HEK293 (cell line): ENCODE data around the gene RAB3GAP2.

Source experiments
- CTCF ChIA-PET: fragments of 350-600 bp; formaldehyde crosslinking; extraction: SDS; loops from one replicate; lab custom pipeline; 2021; ENCODE audit warnings: antibody characterized with exemption; lab: Yijun Ruan, JAX
- POLR2A ChIA-PET: fragments of 300-600 bp; formaldehyde crosslinking; extraction: SDS; loops from one replicate; lab custom pipeline; 2020; ENCODE audit warnings: antibody characterized with exemption, inconsistent platforms; lab: Yijun Ruan, JAX
- H3K27ac ChIP-seq: fragments of 200-500 bp; sonication (Bioruptor generic); 2 replicates; pipeline ENCODE4 v1.5.1; 2014; ENCODE audit warnings: low read depth, low read length, control low read depth, inconsistent platforms; ENCODE audit errors: extremely low read depth
- H3K36me3 ChIP-seq, 2 experiments: fragments of 200-500 bp in 1 of 2; sonication (Bioruptor generic) in 1 of 2; 1 replicate in 1 of 2; 2 replicates in 1 of 2; pipeline ENCODE4 v1.5.1; 2014 to 2017; ENCODE audit warnings: inconsistent platforms in 2 of 2, low read length in 2 of 2; ENCODE audit not compliant: control insufficient read depth in 2 of 2, insufficient read depth in 1 of 2
- H3K4me1 ChIP-seq: fragments of 200-500 bp; sonication (Bioruptor generic); 2 replicates; pipeline ENCODE4 v1.5.1; 2014; ENCODE audit warnings: mild to moderate bottlenecking, low read length, inconsistent platforms; ENCODE audit not compliant: control insufficient read depth, insufficient read depth
- H3K4me3 ChIP-seq: 2 replicates; pipeline ENCODE4 v1.5.1; 2011; ENCODE audit warnings: low read depth, mild to moderate bottlenecking, control low read depth, low read length, moderate library complexity
- H3K9me3 ChIP-seq: fragments of 200-500 bp; sonication (Bioruptor generic); 2 replicates; pipeline ENCODE4 v1.5.1; 2014; ENCODE audit warnings: low read depth, low read length, inconsistent platforms; ENCODE audit not compliant: control insufficient read depth, insufficient read depth
- FEZF1 ChIP-seq: fragments of 450-650 bp; formaldehyde crosslinking; IDR thresholded peaks from 2 replicates; pipeline ENCODE4 v1.5.1; 2016; ENCODE audit warnings: missing biosample characterization, missing genetic modification characterization
- MEIS1 ChIP-seq: sonication (generic); formaldehyde crosslinking; IDR thresholded peaks from 2 replicates; pipeline ENCODE4 v1.8.1; 2022; ENCODE audit warnings: missing genetic modification reagents, mild to moderate bottlenecking, borderline replicate concordance
- MZF1 ChIP-seq: fragments of 450-650 bp; formaldehyde crosslinking; IDR thresholded peaks from 2 replicates; pipeline ENCODE4 v1.5.1; 2017; ENCODE audit warnings: missing biosample characterization, missing genetic modification characterization, borderline replicate concordance
- REST ChIP-seq: fragments of 450-650 bp; formaldehyde crosslinking; IDR thresholded peaks from 2 replicates; pipeline ENCODE4 v1.5.1; 2016; ENCODE audit warnings: missing biosample characterization, missing genetic modification characterization
- ZBTB26 ChIP-seq: fragments of 450-650 bp; formaldehyde crosslinking; optimal IDR thresholded peaks from 2 replicates; pipeline ENCODE3; 2016; ENCODE audit warnings: missing biosample characterization, mild to moderate bottlenecking, missing genetic modification characterization
- ZNF221 ChIP-seq: fragments of 450-650 bp; formaldehyde crosslinking; IDR thresholded peaks from 2 replicates; pipeline ENCODE4 v1.5.1; 2017; ENCODE audit warnings: missing biosample characterization, missing genetic modification characterization, borderline replicate concordance
- ZNF280C ChIP-seq: fragments of 450-650 bp; formaldehyde crosslinking; IDR thresholded peaks from 2 replicates; pipeline ENCODE4 v1.5.1; 2016; ENCODE audit warnings: missing biosample characterization, missing genetic modification characterization
- ZNF366 ChIP-seq: fragments of 450-650 bp; formaldehyde crosslinking; conservative IDR thresholded peaks from 2 replicates; pipeline ENCODE4 v1.5.1; 2016; ENCODE audit warnings: missing biosample characterization, missing genetic modification characterization
- ZNF404 ChIP-seq: fragments of 450-650 bp; formaldehyde crosslinking; IDR thresholded peaks from 2 replicates; pipeline ENCODE4 v1.5.1; 2017; ENCODE audit warnings: missing biosample characterization, missing genetic modification characterization
- ZNF473 ChIP-seq: fragments of 450-650 bp; formaldehyde crosslinking; IDR thresholded peaks from 2 replicates; pipeline ENCODE4 v1.5.1; 2017; ENCODE audit warnings: missing biosample characterization, missing genetic modification characterization
- ZNF488 ChIP-seq: fragments of 450-650 bp; formaldehyde crosslinking; IDR thresholded peaks from 2 replicates; pipeline ENCODE4 v1.5.1; 2016; ENCODE audit warnings: missing biosample characterization, missing genetic modification characterization
- ZNF529 ChIP-seq: fragments of 450-650 bp; formaldehyde crosslinking; IDR thresholded peaks from 2 replicates; pipeline ENCODE4 v1.5.1; 2017; ENCODE audit warnings: missing genetic modification characterization, missing biosample characterization; ENCODE audit not compliant: insufficient replicate concordance
- ZNF558 ChIP-seq: fragments of 450-650 bp; formaldehyde crosslinking; IDR thresholded peaks from 2 replicates; pipeline ENCODE4 v1.5.1; 2016; ENCODE audit warnings: missing biosample characterization, missing genetic modification characterization
- ZNF596 ChIP-seq: fragments of 450-650 bp; IDR thresholded peaks from 2 replicates; pipeline ENCODE4 v1.5.0; 2018; ENCODE audit warnings: missing biosample characterization, mild to moderate bottlenecking, missing genetic modification characterization, moderate library complexity
- ZNF621 ChIP-seq: fragments of 450-650 bp; formaldehyde crosslinking; IDR thresholded peaks from 2 replicates; pipeline ENCODE4 v1.5.1; 2017; ENCODE audit warnings: missing biosample characterization, missing genetic modification characterization
- ZNF654 ChIP-seq: fragments of 450-650 bp; formaldehyde crosslinking; IDR thresholded peaks from 2 replicates; pipeline ENCODE4 v1.5.1; 2016; ENCODE audit warnings: low read depth, missing biosample characterization, missing genetic modification characterization
- ZNF747 ChIP-seq: fragments of 450-650 bp; formaldehyde crosslinking; IDR thresholded peaks from 2 replicates; pipeline ENCODE4 v1.5.1; 2016; ENCODE audit warnings: missing biosample characterization, missing genetic modification characterization
- ZNF776 ChIP-seq: fragments of 450-650 bp; formaldehyde crosslinking; IDR thresholded peaks from 2 replicates; pipeline ENCODE4 v1.5.0; 2017; ENCODE audit warnings: missing biosample characterization, missing genetic modification characterization, borderline replicate concordance
- ZSCAN4 ChIP-seq: fragments of 450-650 bp; formaldehyde crosslinking; IDR thresholded peaks from 2 replicates; pipeline ENCODE4 v1.5.1; 2017; ENCODE audit warnings: missing biosample characterization, missing genetic modification characterization

The RAB3GAP2 gene

GRCh38 chr1:220219136-220219442, 53.2 kb downstream of the RAB3GAP2 start:
- no peaks in the 10 kb centered on the region for H3K9me3 ChIP-seq
- H3K36me3 ChIP-seq = no peaks in the 10 kb centered on the region; a peak in 1 of 3 replicates
- TF ChIP-seq ZNF280C = no peak
- no peak for TF ChIP-seq ZNF558 (tag by site-specific recombination)
- no peak for TF ChIP-seq ZNF621
- no peak for TF ChIP-seq FEZF1 (tag by site-specific recombination)
- no peak for TF ChIP-seq ZSCAN4 (tag by site-specific recombination)
- no peak for TF ChIP-seq ZNF473
- TF ChIP-seq ZNF747 = no peak
- TF ChIP-seq ZNF529 (tag by site-specific recombination) = no peak
- no peak for TF ChIP-seq MZF1 (tag by site-specific recombination)
- TF ChIP-seq MEIS1 (CRISPR knock-in tag) = no peak
- TF ChIP-seq ZNF366 (tag by site-specific recombination) = no peak
- no peak for TF ChIP-seq ZBTB26 (tag by site-specific recombination)
- no peak for TF ChIP-seq ZNF654 (tag by site-specific recombination)
- no peak for TF ChIP-seq ZNF404 (tag by site-specific recombination)
- TF ChIP-seq ZNF776 (tag by site-specific recombination) = no peak
- TF ChIP-seq ZNF596 (tag by site-specific recombination) = no peak
- no peak for TF ChIP-seq REST (tag by site-specific recombination)
- TF ChIP-seq ZNF488 = no peak
- TF ChIP-seq ZNF221 = no peak
- TF ChIP-seq, all 188 proteins: peak for 0
- ChIA-PET POLR2A (interaction anchor here (1.0 kb wide), 1 partner anchor 53 kb away, joined by 5 read pairs; the partner anchor contains the start of gene RAB3GAP2), CTCF (interaction anchor here (0.5 to 3.7 kb wide), 26 partner anchors 8 to 1633 kb away, joined by 3 to 22 read pairs (median 4); partner anchors contain the start of gene RAB3GAP2)
- H3K27ac ChIP-seq = no peak overlapping the region
- H3K4me3 ChIP-seq = no peak overlapping the region
- H3K4me1 ChIP-seq = peaks cover 10% of the 10 kb centered on the region; the same call in 1 of the 2 replicates
